ENCODE results near the gene KIRREL1.

DNA sequence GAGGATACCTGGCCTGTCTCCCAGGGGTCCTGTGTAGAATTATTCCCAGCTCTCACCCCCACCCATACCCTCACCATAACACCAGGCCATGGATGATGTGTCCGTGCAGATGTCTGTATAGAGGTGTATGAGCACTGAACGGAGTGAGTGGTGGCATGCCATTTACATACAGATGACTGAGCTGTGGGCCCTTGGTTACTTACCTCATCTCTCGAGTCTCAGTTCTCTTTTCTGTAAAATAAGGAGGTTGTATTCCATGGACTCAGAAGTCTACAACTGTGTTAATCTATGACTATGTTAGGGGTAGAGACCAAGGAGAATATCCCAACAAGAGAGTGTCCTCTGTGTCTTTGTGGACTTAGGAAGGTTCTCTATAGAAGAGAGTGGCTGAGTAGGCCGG is 121.7 kb downstream of the KIRREL1 start:
- TF ChIP-seq CTCF (IDR thresholded peaks at IDR 0.05; ENCODE audit: poor library complexity, severe bottlenecking) (no peak), SMC3 (conservative IDR thresholded peaks at IDR 0.05; ENCODE audit: poor library complexity) (no peak), POLR2AphosphoS5 (IDR thresholded peaks at IDR 0.05) (no peak), EP300 (conservative IDR thresholded peaks at IDR 0.05; ENCODE audit: poor library complexity, severe bottlenecking) (no peak)

All from neural cell (in vitro differentiated cells).